ENCODE data around the gene PBX4. TPM values are rescaled to one million over a fixed set of nuclear protein-coding genes. Genes with fewer than 3 reads are reported as not detected.
A peak's percentile ranks its signal among the peaks of the same experiment; 100 is the strongest.

The PBX4 gene
- total RNA-seq, 4 donors from 2014 or later = 1.3 to 2.8 (median 1.6) TPM; not detected in 1

- intact Hi-C loops (cut with DNase I; ENCODE audit: low total_unique reads) = no loop called here
- H3K27me3 ChIP-seq = no peaks in the 10 kb centered on the region
- H3K27ac ChIP-seq = no peak overlapping the region
- DNase-seq = peak in 1 of 2 donors; percentile 11
- no peaks in the 10 kb centered on the region for H3K36me3 ChIP-seq
- no peaks in the 10 kb centered on the region for H3K4me1 ChIP-seq
- no peaks in the 10 kb centered on the region for H3K9me3 ChIP-seq
- TF ChIP-seq, protein P1, sequence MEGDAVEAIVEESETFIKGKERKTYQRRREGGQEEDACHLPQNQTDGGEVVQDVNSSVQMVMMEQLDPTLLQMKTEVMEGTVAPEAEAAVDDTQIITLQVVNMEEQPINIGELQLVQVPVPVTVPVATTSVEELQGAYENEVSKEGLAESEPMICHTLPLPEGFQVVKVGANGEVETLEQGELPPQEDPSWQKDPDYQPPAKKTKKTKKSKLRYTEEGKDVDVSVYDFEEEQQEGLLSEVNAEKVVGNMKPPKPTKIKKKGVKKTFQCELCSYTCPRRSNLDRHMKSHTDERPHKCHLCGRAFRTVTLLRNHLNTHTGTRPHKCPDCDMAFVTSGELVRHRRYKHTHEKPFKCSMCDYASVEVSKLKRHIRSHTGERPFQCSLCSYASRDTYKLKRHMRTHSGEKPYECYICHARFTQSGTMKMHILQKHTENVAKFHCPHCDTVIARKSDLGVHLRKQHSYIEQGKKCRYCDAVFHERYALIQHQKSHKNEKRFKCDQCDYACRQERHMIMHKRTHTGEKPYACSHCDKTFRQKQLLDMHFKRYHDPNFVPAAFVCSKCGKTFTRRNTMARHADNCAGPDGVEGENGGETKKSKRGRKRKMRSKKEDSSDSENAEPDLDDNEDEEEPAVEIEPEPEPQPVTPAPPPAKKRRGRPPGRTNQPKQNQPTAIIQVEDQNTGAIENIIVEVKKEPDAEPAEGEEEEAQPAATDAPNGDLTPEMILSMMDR (IDR thresholded peaks at IDR 0.05) = no peak
- no peak for TF ChIP-seq POLR2A (IDR thresholded peaks at IDR 0.05)
- no peak overlapping the region for H3K4me3 ChIP-seq
These were observed 18.2 kb upstream of the PBX4 start for GRCh38 chr19:19636573-19637185.

GRCh38 chr19:19635313-19635702 is 16.8 kb upstream of the PBX4 start:
- no peaks in the 10 kb centered on the region for H3K9me3 ChIP-seq
- TF ChIP-seq POLR2A (IDR thresholded peaks at IDR 0.05) = no peak
- TF ChIP-seq, protein P1 (IDR thresholded peaks at IDR 0.05) = no peak
- H3K27ac ChIP-seq = no peak overlapping the region
- H3K4me3 ChIP-seq = no peak overlapping the region
- intact Hi-C loops (cut with DNase I; ENCODE audit: low total_unique reads) = no loop called here
- H3K4me1 ChIP-seq = no peaks in the 10 kb centered on the region
- no peak for DNase-seq
- no peaks in the 10 kb centered on the region for H3K36me3 ChIP-seq
- H3K27me3 ChIP-seq = no peaks in the 10 kb centered on the region

- Histone ChIP-seq H3K27ac (no peak overlapping the region), H3K4me3 (no peak overlapping the region), H3K27me3 (no peaks in the 10 kb centered on the region), H3K36me3 (no peaks in the 10 kb centered on the region), H3K4me1 (no peaks in the 10 kb centered on the region), H3K9me3 (no peaks in the 10 kb centered on the region)
- no peak for DNase-seq
- intact Hi-C loops (cut with DNase I; ENCODE audit: low total_unique reads) = no loop called here
- TF ChIP-seq, protein P1 (IDR thresholded peaks at IDR 0.05) = no peak
- TF ChIP-seq POLR2A (IDR thresholded peaks at IDR 0.05) = no peak
These were observed 16.2 kb upstream of the PBX4 start for GRCh38 chr19:19634516-19635312.

DNA sequence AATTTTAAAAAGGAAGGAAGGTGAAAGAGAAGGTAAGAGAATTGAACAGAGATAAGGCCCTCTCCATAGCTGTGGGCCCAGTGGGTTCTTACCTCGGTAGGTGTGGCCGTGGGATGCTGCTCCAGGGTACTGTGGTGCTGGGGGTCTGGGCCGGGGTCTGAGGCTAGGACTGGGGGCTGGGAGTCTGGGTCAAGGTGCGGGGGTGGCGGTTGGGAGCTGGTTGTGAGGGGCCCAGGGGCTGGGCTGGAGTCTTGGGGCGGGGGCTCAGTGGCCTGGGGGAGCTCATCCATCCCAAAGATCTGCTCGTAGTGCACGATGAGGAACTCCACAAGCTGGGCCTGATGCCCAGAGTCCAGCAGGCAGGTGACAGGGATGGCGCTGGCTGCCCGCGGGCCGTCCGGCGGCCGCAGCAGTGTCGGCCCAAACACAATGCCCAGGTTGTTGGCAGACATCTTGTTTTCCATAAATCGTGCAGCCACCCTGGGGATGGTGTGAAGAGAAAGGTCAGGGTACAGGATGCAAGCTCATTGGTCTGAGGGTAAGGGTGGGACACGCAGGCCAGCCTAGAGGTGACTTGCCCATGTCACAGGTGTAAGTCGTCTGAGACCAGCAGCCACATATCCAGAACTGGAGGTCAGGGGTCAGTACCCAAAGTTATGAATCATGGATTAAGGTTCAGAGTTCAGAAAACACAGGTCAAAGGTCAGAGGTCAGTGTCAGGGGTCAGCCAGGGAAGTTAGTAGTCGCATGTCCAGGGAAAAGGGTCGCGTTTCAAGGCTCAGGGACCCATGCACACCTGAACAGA is 15.4 kb upstream of the PBX4 start:
- DNase-seq = peak in 1 of 2 donors; percentile 18
- no peaks in the 10 kb centered on the region for H3K36me3 ChIP-seq
- H3K4me3 ChIP-seq = no peak overlapping the region
- intact Hi-C loops (cut with DNase I; ENCODE audit: low total_unique reads) = no loop called here
- no peak for TF ChIP-seq POLR2A (IDR thresholded peaks at IDR 0.05)
- no peak overlapping the region for H3K27ac ChIP-seq
- no peaks in the 10 kb centered on the region for H3K4me1 ChIP-seq
- H3K9me3 ChIP-seq = no peaks in the 10 kb centered on the region
- H3K27me3 ChIP-seq = no peaks in the 10 kb centered on the region

DNA sequence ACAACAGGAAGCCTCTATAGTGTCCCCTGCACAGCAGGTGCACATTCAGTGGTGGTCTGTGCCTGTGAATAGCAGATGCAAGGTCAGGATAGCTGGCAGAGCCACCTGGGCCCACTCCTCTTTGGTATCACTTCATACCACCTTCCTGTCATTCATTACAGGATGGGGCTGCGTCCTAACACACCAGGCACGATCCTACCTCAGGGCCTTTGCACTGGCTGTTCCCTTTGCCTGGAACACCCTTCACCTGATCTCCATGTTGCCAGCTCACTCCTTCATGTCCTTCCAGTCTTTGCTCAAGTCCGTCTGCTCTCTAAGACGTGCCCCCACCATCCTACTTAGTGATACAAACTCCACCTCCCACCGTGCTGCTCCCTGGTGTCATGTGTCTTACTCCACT is 14.2 kb upstream of the PBX4 start:
- no peak for DNase-seq
- Histone ChIP-seq H3K4me1 (peaks cover 0 to 6% of the 10 kb centered on the region in 2 donors), H3K4me3 (no peak overlapping the region), H3K27ac (no peak overlapping the region), H3K9me3 (no peaks in the 10 kb centered on the region), H3K36me3 (no peaks in the 10 kb centered on the region), H3K27me3 (peaks cover 0 to 4% of the 10 kb centered on the region in 2 donors)
- intact Hi-C loops (cut with DNase I; ENCODE audit: low total_unique reads) = no loop called here
- TF ChIP-seq POLR2A (IDR thresholded peaks at IDR 0.05) = no peak
- TF ChIP-seq, protein P1 (IDR thresholded peaks at IDR 0.05) = no peak

Data from uterus (tissue), 4 donors.